Natural killer cell treated with Interleukin-12 subunit alpha and Interleukin-12 subunit beta and Interleukin-15 and Interleukin-18, amount 100 ng/mL, for 72 hours (primary cell): ENCODE results near the gene VAV2. TPM values are rescaled to one million over a fixed set of nuclear protein-coding genes. Genes with fewer than 3 reads are reported as not detected.

Experiments used
- ATAC-seq, 2 donors: fragments of 150-1000 bp; cut with Tn5 transposase in 1 of 2; sonication (Bioruptor Pico), chemical (Tn5 transposase) in 1 of 2; 2 replicates each; pipeline ENCODE4 v1.10.0; 2021
- DNase-seq: peaks from one replicate; pipeline ENCODE4 v3.0.0; 2022; ENCODE audit warnings: low spot score
- H3K27ac Mint-ChIP-seq, 2 donors: 1 replicate in 1 of 2; 2 replicates in 1 of 2; pipeline ENCODE4 v1.8.0; 2022; ENCODE audit warnings: mixed read lengths in 2 of 2, mild to moderate bottlenecking in 1 of 2, moderate library complexity in 1 of 2
- H3K27me3 Mint-ChIP-seq, 2 donors: 1 replicate in 1 of 2; 2 replicates in 1 of 2; pipeline ENCODE4 v1.8.0; 2022; ENCODE audit warnings: mixed read lengths in 2 of 2
- H3K36me3 Mint-ChIP-seq: one replicate; pipeline ENCODE4 v1.8.0; 2022; ENCODE audit warnings: mixed read lengths
- H3K4me1 Mint-ChIP-seq, 2 donors: 1 replicate in 1 of 2; 2 replicates in 1 of 2; pipeline ENCODE4 v1.8.0; 2022; ENCODE audit warnings: low read depth in 2 of 2, mixed read lengths in 2 of 2, mild to moderate bottlenecking in 1 of 2
- H3K4me3 Mint-ChIP-seq: one replicate; pipeline ENCODE4 v1.8.0; 2022; ENCODE audit warnings: mixed read lengths
- H3K9me3 Mint-ChIP-seq: 2 replicates; pipeline ENCODE4 v1.8.0; 2022; ENCODE audit warnings: mixed read lengths
- total RNA-seq, 2 donors: library from RNA; stranded (reverse); gene quantifications; one replicate each; pipeline ENCODE4 v1.2.3, GENCODE V29; 2022

Gene VAV2
- total RNA-seq, 2 donors from 2014 or later, result 1.9 to 6.7 TPM

- no peaks in the 10 kb centered on the region for H3K9me3 Mint-ChIP-seq
- no peak overlapping the region for H3K4me3 Mint-ChIP-seq
- peaks cover 0 to 5% of the 10 kb centered on the region in 2 donors for H3K27me3 Mint-ChIP-seq
- no peaks in the 10 kb centered on the region for H3K36me3 Mint-ChIP-seq
- DNase-seq (peak; percentile 48), ATAC-seq (no peak)
- peaks cover 0 to 3% of the 10 kb centered on the region in 2 donors for H3K4me1 Mint-ChIP-seq
- no peak overlapping the region for H3K27ac Mint-ChIP-seq
Measured at GRCh38 chr9:133841167-133841812, 150.8 kb downstream of the VAV2 start.

- peaks cover 0 to 3% of the 10 kb centered on the region in 2 donors for H3K4me1 Mint-ChIP-seq
- H3K9me3 Mint-ChIP-seq, result no peaks in the 10 kb centered on the region
- DNase-seq, result no peak
- no peak overlapping the region for H3K4me3 Mint-ChIP-seq
- no peak overlapping the region for H3K27ac Mint-ChIP-seq
- no peaks in the 10 kb centered on the region for H3K36me3 Mint-ChIP-seq
- ATAC-seq, result no peak
- peaks cover 0 to 5% of the 10 kb centered on the region in 2 donors for H3K27me3 Mint-ChIP-seq
Measured at GRCh38 chr9:133839822-133840329, 152.2 kb downstream of the VAV2 start.

GRCh38 chr9:133838859-133839507, 153.1 kb downstream of the VAV2 start:
- Mint-ChIP-seq H3K9me3 (no peaks in the 10 kb centered on the region), H3K36me3 (no peaks in the 10 kb centered on the region)

GRCh38 chr9:133837627-133838597, 154.2 kb downstream of the VAV2 start:
- no peak overlapping the region for H3K4me3 Mint-ChIP-seq
- no peak overlapping the region for H3K27ac Mint-ChIP-seq
- H3K4me1 Mint-ChIP-seq, result no peaks in the 10 kb centered on the region
- no peaks in the 10 kb centered on the region for H3K36me3 Mint-ChIP-seq
- H3K27me3 Mint-ChIP-seq, result peaks cover 0 to 3% of the 10 kb centered on the region in 2 donors
- no peaks in the 10 kb centered on the region for H3K9me3 Mint-ChIP-seq
- DNase-seq (no peak), ATAC-seq (no peak)

More at GRCh38 chr9:133838859-133839507, 153.1 kb downstream of the VAV2 start:
- no peak for ATAC-seq
- Mint-ChIP-seq H3K27ac (no peak overlapping the region), H3K4me1 (peaks cover 0 to 3% of the 10 kb centered on the region in 2 donors), H3K4me3 (no peak overlapping the region), H3K27me3 (peaks cover 0 to 5% of the 10 kb centered on the region in 2 donors)
- DNase-seq, result no peak

GRCh38 chr9:133836818-133837217, 155.3 kb downstream of the VAV2 start:
- Mint-ChIP-seq H3K4me3 (no peak overlapping the region), H3K27ac (no peak overlapping the region), H3K27me3 (peaks cover 0 to 3% of the 10 kb centered on the region in 2 donors), H3K9me3 (no peaks in the 10 kb centered on the region), H3K4me1 (no peaks in the 10 kb centered on the region), H3K36me3 (no peaks in the 10 kb centered on the region)
- DNase-seq (no peak), ATAC-seq (no peak)

GRCh38 chr9:133836001-133836758, 155.9 kb downstream of the VAV2 start:
- no peak overlapping the region for H3K27ac Mint-ChIP-seq

GRCh38 chr9:133835262-133835901, 156.7 kb downstream of the VAV2 start:
- no peak for ATAC-seq
- H3K27ac Mint-ChIP-seq, result no peak overlapping the region
- no peaks in the 10 kb centered on the region for H3K4me1 Mint-ChIP-seq
- H3K9me3 Mint-ChIP-seq, result no peaks in the 10 kb centered on the region
- no peak overlapping the region for H3K4me3 Mint-ChIP-seq
- H3K36me3 Mint-ChIP-seq, result no peaks in the 10 kb centered on the region
- DNase-seq, result no peak
- peaks cover 0 to 3% of the 10 kb centered on the region in 2 donors for H3K27me3 Mint-ChIP-seq

More at GRCh38 chr9:133836001-133836758, 155.9 kb downstream of the VAV2 start:
- no peak for ATAC-seq
- Mint-ChIP-seq H3K9me3 (no peaks in the 10 kb centered on the region), H3K27me3 (peaks cover 0 to 3% of the 10 kb centered on the region in 2 donors), H3K36me3 (no peaks in the 10 kb centered on the region), H3K4me1 (no peaks in the 10 kb centered on the region), H3K4me3 (no peak overlapping the region)
- DNase-seq, result no peak

GRCh38 chr9:133834080-133834976, 157.8 kb downstream of the VAV2 start:
- H3K36me3 Mint-ChIP-seq, result no peaks in the 10 kb centered on the region
- no peak overlapping the region for H3K27ac Mint-ChIP-seq
- H3K4me1 Mint-ChIP-seq, result no peaks in the 10 kb centered on the region
- peak in 1 of 2 donors; percentile 15 for ATAC-seq
- H3K9me3 Mint-ChIP-seq, result no peaks in the 10 kb centered on the region
- no peak overlapping the region for H3K4me3 Mint-ChIP-seq
- peaks cover 0 to 3% of the 10 kb centered on the region in 2 donors for H3K27me3 Mint-ChIP-seq
- DNase-seq, result no peak

- Mint-ChIP-seq H3K27ac (no peak overlapping the region), H3K27me3 (peaks cover 0 to 3% of the 10 kb centered on the region in 2 donors), H3K4me1 (no peaks in the 10 kb centered on the region), H3K4me3 (no peak overlapping the region), H3K9me3 (no peaks in the 10 kb centered on the region), H3K36me3 (no peaks in the 10 kb centered on the region)
- DNase-seq (no peak), ATAC-seq (peak in 1 of 2 donors; percentile 31)
Measured at GRCh38 chr9:133833388-133834025, 158.6 kb downstream of the VAV2 start.

GRCh38 chr9:133832877-133833276, 159.2 kb downstream of the VAV2 start:
- DNase-seq, result no peak
- ATAC-seq, result no peak
- Mint-ChIP-seq H3K27ac (no peak overlapping the region), H3K27me3 (peaks cover 0 to 3% of the 10 kb centered on the region in 2 donors), H3K9me3 (no peaks in the 10 kb centered on the region), H3K4me1 (no peaks in the 10 kb centered on the region), H3K36me3 (no peaks in the 10 kb centered on the region), H3K4me3 (no peak overlapping the region)

GRCh38 chr9:133830711-133831110, 161.4 kb downstream of the VAV2 start:
- Mint-ChIP-seq H3K36me3 (no peaks in the 10 kb centered on the region), H3K4me3 (no peak overlapping the region), H3K4me1 (no peaks in the 10 kb centered on the region), H3K27me3 (no peaks in the 10 kb centered on the region), H3K9me3 (no peaks in the 10 kb centered on the region), H3K27ac (no peak overlapping the region)
- DNase-seq (no peak), ATAC-seq (no peak)
